Stimulated activated CD8-positive, alpha-beta memory T cell treated with anti-CD3 and anti-CD28 coated beads, Interleukin-2, amount 100 ng/mL, for 1 hour (primary cell): ENCODE measurements around the gene TRANK1.
"Not testable (repeated sequence)": the region's sequence is repeated elsewhere in the genome, so short reads cannot be mapped to it uniquely, and the experiment has no call there.

Experiments
- DNase-seq, 2 donors: peaks; one replicate each; pipeline ENCODE4 v3.0.0-alpha.2; 2020; ENCODE audit warnings: low read depth in 2 of 2

Gene TRANK1

DNA sequence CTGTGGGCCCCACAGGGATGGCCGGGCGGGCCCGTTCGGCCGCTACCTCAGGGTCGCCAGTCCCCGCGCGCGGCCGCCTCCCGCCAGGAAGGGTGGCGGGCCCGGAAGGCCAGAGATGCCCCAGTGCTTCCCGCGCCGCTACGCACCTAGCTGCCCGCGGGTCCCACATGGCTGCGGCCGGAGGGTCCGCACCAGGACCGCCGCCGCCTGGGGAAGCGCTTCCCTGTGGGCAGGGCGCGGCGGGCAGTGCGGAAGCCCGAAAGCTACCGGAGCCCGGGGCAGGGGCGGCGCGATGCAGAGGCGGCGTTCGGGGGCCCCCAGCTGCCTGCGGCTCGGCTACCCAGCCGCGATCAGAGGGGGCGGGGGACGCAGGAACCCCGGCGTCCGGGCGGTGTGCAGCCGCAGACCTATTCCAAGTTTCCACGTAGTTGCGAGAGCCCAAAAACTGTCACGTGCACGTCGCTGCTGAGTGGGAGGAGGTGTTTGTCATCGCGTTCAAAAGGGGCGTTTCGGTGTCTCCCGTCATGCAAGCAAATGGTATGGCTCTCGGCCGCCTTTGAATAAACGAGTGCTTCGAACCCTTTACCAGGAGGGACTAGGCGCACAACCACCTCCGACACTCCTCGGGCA lies at the start of gene TRANK1:
TRANK1 (minus strand) TSS at position 414 of the 630 bp plus-strand sequence; CDS start at position 169, 245 bp downstream.
- DNase-seq, result peak; percentile 63 to 65

DNA sequence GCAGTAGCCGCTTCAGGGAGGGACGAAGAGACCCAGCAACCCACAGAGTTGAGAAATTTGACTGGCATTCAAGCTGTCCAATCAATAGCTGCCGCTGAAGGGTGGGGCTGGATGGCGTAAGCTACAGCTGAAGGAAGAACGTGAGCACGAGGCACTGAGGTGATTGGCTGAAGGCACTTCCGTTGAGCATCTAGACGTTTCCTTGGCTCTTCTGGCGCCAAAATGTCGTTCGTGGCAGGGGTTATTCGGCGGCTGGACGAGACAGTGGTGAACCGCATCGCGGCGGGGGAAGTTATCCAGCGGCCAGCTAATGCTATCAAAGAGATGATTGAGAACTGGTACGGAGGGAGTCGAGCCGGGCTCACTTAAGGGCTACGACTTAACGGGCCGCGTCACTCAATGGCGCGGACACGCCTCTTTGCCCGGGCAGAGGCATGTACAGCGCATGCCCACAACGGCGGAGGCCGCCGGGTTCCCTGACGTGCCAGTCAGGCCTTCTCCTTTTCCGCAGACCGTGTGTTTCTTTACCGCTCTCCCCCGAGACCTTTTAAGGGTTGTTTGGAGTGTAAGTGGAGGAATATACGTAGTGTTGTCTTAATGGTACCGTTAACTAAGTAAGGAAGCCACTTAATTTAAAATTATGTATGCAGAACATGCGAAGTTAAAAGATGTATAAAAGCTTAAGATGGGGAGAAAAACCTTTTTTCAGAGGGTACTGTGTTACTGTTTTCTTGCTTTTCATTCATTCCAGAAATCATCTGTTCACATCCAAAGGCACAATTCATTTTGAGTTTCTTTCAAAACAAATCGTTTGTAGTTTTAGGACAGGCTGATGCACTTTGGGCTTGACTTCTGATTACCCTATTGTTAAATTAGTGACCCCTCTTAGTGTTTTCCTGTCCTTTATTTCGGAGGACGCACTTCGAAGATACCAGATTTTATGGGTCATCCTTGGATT lies 48.8 kb upstream of the TRANK1 start, which contains the start of gene MLH1:
MLH1 (plus strand) TSS at position 193 of the 958 bp plus-strand sequence; CDS start at position 223, 30 bp downstream.
- peak; percentile 97 for DNase-seq

DNA sequence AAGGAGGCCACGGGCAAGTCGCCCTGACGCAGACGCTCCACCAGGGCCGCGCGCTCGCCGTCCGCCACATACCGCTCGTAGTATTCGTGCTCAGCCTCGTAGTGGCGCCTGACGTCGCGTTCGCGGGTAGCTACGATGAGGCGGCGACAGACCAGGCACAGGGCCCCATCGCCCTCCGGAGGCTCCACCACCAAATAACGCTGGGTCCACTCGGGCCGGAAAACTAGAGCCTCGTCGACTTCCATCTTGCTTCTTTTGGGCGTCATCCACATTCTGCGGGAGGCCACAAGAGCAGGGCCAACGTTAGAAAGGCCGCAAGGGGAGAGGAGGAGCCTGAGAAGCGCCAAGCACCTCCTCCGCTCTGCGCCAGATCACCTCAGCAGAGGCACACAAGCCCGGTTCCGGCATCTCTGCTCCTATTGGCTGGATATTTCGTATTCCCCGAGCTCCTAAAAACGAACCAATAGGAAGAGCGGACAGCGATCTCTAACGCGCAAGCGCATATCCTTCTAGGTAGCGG lies 48.0 kb upstream of the TRANK1 start, which contains the start of gene EPM2AIP1:
EPM2AIP1 (minus strand) TSS at position 326 of the 520 bp plus-strand sequence; CDS start at position 272, 54 bp downstream.
- no peak for DNase-seq

DNA sequence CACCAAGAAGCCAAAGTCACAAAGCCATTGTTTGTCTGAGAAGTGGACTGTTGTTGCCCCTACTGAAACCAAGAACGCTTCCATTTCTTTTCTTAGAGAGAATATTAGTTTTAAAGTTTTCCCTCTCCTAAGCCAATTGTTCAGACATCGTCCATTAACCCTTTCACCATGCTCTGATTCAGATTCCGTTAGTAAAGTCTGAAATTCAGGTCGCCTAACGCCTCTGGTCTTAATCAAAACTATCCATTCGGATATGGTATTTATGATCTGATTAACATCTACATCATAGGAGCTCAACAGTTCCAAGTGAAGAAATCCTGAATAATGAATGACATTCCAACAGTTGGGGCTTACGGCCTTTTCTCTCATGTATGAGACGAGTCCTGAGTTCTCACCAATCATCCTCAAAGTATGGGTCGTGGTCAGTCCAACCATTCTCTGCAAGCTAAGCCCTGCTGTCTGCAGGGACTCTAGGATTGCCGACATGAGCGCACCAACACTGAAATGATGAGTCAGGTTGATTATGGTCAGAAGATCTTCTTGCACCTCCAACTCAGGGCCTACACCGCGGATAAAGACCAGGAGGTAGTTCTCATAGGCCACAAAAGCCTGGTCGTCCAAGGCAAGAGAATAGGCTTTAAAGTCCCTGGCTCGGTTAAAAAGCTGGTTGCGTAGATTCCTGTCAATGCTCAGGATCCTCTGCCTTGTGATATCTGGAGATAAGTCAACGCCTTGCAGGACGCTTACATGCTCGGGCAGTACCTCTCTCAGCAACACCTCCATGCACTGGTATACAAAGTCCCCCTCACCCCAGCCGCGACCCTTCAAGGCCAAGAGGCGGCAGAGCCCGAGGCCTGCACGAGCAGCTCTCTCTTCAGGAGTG lies 47.3 kb upstream of the TRANK1 start:
- peak in 1 of 2 donors; percentile 4 for DNase-seq

DNA sequence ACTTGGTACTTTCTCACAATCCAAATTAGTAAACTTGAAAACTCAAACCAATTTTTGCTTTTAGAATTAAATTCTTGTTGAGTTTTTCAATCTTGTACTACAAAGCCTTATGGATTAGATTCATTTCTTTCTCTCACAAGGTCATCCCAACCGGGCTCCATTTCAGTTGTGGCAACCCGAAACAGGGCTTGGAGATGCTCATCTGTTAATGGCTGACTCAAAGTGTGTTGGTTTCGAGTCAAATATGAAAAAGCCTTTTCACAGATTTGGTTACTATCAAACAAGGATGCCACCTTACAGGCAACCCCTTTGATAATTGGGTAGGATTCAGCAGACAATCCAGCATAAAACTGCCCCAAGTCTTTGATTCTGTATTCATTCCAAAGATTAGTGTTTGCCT lies 46.3 kb upstream of the TRANK1 start:
- DNase-seq, result no peak

DNA sequence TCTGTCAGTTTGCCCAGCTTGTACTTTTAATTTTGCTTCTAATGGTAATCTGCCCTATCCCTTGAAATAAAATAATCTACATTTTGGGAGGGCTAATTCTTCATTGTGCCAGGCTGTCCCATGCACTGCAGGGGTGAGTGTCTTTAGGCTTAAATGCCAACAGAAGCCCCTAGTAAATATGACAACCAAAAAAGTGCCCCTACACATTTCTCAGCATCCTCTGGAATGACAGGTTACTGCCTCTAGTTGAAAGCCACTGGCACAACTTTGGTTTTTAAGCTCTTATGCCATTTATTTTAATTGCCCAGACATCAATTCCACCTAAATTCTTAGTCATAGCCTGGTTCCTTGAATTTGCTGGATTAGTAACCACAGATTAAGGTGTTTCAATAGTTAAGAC lies 44.7 kb upstream of the TRANK1 start:
- DNase-seq, result no peak

DNA sequence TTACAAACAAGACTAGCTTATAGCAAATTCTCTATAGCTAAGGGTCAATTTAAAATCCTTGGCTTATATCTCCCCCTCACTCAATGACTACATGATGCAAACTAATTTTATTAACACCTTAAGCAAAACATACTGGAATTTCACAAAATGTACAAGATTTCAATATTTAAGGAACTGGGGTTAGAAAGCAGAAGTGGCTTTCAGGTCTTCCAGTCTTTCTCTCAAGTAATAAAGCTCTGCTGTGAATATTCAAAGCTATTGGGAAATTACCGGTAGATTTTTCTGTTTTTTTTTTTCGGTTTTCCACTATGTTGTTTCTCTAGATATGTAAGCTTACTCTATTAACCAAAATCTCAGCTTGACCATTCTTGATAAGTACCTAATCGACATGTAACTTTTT lies 44.2 kb upstream of the TRANK1 start:
- no peak for DNase-seq

DNA sequence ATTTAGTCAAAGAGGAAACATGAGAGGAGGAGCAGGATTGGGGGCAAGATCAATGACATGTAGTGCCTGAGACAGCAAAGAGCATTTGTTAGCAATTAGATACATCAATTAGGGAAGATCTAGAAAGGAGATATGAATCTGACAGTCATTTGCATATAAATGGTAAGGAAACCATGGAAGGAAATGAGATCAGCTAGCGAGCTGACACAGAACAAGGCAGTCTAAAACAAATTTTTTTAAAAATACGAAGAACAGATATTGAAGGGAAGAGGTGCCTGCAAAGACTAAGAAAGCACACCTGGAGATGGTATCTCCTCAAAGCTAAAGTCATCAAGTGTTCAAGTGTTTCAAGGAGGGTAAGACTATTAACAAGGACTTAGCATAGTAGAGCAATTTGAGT lies 43.5 kb upstream of the TRANK1 start:
- DNase-seq, result no peak

DNA sequence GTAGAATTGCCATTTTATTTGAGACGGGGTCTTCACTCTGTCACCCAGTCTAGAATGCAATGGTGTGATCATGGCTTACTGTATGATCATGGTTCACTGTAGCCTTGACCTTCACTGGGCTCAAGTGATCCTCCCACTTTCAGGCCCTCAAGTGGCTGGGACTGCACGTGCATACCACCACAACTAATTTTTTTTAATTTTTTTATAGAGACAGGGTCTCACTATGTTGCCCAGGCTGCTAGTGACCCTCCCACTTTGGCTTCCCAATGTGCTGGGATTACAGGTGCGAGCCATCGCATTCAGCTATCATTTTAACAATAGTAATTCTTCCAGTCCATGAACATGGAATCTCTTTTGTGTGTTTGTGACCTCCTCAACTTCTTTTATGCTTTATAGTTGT lies 36.2 kb upstream of the TRANK1 start:
- DNase-seq, result no peak

DNA sequence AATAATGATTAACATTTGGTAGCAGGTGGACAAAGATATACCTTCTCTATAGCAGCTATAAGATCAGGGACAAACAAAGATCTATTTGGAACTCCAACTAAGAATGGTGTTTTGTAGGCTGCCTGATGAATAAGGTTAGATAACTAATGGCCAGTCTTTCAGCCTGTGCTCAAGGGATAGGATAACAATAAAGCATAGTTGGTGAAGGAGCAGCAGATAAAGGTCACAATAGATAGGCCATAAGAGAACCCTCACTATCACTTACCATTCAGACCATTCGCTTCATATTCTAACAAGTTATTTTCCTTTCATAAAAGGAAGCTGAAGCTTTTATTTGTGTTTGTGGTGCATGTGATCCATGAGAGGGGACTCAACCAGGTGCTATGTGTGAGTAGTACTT lies 28.3 kb upstream of the TRANK1 start:
- no peak for DNase-seq

DNA sequence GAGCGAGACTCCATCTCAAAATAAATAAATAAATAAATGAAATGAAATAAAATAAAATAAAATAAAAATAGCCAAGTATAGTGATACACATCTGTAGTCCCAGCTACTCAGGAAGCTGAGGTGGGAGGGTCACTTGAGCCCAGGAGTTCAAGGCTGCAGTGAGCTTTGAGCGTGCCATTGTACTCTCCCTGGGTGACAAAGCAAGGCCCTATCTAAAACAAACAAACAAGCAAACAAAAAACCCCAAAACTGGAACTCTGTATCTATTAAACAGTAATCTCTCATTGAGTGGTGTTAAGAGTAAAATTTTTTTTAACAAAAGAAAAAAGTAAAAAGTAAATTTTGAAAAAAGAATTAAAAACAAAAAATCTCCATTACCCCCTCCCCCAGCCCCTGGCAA lies 27.3 kb upstream of the TRANK1 start:
- no peak for DNase-seq

DNA sequence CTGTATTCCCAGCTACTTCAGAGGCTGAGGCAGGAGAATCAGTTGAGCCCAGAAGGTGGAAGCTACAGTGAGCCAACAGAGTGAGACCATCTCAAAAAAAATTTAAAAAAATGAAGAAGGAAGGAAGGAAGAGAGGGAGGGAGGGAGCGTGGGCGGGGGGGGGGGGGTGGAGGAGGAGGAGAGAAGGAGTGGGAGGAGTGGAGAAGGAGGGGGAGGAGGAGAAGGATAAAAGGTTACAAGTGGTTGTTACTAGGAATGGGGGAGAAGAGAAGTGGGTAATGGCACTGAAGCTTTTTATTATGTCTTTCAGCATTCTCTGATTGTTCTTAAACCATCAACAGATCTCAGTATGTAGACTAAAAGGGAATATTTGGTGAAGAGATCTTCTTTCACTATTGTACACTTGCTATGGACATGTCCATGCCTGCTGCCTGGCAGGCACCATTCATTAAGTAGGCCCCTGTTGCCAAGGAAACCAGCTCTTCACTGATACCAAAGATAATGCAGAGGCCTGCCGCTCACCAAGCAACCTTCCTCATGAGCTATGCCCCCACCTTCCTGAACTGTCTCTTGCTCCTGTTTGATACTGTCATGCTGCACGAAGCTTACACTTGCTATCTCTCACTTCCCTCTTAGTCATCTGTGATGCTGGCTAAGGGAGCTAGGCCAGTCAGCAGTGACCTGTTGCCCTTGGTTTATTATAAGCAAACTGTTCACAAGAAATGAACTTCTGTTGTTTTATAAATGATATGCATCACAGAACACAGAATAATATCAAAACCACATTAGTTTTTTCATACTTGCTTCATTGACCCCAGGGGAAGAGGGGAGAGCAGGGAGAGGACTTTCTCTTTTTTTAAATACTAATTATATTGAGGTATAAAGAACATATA lies 24.9 kb upstream of the TRANK1 start:
- DNase-seq, result no peak

DNA sequence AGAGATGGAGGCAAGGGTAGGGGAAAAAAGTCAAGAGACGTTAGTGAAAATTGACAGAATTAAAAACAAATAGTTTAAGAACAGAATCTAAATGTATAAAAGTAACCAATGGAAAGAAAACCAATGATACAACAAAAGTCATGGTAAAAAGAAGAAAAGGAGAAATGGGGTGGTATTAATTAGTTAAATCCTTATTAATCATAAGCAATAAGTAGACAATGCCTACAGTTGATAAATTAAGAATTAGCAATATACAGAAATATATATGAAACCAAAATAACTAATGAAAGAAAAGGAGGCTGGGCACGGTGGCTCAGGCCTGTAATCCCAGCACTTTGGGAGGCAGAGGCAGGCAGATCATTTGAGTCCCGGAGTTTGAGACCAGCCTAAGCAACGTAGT lies 24.2 kb upstream of the TRANK1 start:
- no peak for DNase-seq

DNA sequence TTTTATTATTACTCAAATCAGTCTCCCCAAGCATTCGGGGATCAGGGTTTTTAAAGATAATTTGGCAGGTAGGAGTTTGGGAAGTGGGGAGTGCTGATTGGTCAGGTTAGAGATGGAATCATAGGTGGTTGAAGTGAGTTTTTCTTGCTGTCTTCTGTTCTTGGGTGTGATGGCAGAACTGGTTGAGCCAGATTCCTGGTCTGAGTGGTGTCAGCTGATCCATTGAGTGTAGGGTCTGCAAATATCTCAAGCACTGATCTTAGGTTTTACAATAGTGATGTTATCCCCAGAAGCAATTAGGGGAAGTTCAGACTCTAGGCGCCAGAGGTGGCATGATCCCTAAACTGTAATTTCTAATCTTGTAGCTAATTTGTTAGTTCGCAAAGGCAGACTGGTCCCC lies 20.6 kb upstream of the TRANK1 start:
- DNase-seq, result no peak

DNA sequence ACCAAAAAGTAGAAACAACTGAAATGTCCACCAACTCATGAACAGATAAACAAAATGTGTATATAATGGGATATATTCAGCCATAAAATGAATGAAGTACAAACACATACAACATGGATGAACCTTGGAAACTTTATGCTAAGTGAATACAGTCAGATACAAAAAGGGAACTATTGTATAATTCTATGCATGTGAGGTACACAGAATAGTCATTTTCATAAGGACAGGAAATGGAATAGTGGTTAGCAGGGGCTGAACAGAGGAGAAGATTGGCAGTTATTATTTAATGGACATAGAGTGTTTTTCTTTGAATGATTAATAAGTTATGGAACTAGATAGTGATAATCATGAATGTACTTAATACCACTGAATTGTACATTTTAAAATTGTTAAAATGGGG lies 20.0 kb upstream of the TRANK1 start:
- no peak for DNase-seq

DNA sequence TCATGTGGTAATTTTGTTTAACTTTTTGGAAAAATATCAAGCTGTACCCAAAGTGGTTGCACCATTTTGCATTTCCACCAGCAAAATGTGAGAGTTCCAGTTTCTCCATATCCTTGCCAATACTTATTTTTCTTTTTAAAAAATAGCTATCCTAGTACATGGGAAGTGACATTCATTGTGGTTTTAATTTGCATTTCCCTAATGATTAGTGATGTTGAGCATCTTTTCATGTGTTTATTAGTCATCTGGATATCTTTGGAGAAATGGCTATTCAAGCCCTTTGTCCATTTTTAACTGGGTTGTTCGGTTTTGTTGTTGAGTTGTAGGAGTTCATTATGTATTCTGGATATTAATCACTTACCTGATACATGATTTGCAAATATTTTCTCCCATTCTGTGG lies 19.5 kb upstream of the TRANK1 start:
- no peak for DNase-seq

DNA sequence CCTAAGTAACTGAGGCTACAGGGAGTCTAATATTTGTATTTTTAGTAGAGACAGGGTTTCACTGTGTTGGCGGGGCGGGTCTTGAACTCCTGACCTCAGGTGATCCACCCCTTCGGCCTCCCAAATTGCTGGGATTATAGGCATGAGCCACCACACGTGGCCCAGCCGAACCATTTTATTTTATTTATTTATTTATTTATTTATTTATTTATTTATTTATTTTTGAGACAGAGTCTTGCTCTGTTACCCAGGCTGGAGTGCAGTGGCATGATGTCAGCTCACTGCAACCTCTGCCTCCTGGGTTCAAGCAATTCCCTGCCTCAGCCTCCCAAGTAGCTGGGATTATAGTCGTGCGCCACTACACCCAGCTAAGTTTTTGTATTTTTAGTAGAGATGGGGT lies 18.2 kb upstream of the TRANK1 start:
- not testable (repeated sequence) for DNase-seq

DNA sequence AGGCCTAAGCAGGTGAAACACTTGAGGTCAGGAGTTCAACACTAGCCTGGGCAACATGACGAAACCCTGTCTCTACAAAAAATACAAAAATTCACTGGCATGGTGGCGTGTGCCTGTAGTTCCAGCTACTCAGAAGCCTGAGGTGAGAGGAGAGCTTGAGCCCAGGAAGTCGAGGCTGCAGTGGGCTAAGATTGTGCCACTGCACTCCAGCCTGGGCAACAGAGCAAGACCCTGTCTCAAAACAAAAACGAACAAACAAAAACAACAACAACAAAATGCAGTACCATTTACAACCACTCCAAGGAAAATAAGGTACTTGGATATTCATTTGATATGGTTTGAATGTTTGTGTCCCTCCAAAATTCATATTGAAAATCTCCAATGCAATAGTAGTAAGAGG lies 15.6 kb upstream of the TRANK1 start:
- DNase-seq, result no peak

DNA sequence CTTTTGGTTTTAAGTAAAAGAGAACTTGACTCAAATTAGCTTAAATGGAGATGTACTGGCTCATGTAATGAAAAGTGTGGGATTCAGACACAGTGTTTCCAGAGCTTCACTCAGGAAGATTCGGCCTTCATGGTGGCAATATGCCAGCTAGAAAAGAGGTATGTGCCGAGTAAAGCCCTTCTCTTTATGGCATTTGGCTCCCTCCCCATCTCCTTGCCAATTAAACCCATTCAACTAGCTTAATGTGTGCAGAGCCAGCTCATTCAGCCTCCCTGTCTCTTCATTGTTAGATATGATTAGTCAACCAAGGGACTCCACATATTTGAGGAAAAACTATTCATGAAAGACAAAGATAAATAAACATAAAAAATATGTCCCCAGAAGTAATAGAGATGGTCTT lies 15.0 kb upstream of the TRANK1 start:
- no peak for DNase-seq

DNA sequence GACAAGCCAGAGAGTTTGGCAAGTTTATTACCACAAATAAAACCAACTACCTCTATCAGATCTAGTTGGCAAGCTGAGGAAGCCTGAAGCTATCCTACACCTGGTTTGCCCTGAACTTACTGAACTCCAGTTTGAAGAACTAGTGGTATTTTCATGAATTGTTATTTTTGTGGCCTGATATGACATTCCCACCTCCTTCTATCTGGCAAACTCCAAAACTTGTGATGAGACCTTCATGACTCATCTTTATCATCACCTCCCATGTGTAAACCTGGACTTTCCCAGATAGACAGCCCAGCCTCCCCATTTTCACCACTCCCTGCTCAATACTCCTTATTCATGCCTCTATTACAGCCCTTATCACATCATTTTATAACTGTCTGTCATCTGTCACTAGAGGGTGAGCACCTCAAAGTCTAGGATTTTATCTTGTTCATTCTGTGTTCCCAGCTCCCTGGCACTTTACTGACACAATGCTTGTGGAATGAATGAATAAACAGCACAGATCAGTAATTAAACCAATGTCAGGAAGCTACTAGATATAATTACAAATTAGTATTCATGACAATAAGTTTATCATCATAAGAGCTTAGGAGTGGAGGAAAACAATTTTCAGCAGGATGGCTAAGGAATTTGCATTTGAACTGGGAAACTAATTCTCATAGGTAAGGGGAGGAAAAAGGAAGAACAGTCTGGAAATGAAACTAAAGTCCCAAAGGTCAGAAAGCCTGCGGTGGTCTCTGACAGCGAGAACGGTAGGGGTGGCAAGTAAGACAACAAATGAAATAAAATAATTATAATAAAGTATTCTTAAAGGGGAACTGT lies 13.2 kb upstream of the TRANK1 start:
- no peak for DNase-seq
